Stimulated activated CD8-positive, alpha-beta memory T cell treated with anti-CD3 and anti-CD28 coated beads, Interleukin-15, amount 100 ng/mL, for 4 hours (primary cell): Measurements from ENCODE around the gene RAB37.

Source experiments
- DNase-seq, 2 donors: peaks; one replicate each; pipeline ENCODE4 v3.0.0-alpha.2; 2020; ENCODE audit warnings: low read depth in 2 of 2

Gene RAB37

GRCh38 chr17:74760404-74761105, 23.5 kb downstream of the RAB37 start:
- DNase-seq = no peak

DNA sequence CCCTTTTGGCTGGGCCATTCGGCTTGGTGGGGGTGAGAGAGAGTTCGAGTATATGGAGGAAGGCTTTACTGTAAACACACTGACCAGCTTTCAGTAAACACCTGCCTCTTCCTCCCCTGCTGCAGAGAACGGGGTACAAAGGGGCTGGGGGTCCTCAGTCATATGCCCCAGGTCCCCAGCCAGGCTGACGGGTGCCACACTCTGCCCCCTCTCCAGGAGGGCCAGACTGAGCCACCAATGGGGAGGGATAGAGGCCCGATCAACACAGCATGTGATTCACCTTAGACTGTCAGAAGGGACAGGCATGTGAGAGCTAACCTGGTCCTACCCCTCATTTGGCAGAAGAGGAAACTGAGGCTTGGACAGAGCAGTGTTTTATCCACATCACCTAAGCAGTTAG, 24.4 kb downstream of the RAB37 start:
- no peak for DNase-seq

GRCh38 chr17:74761931-74762330, 24.9 kb downstream of the RAB37 start:
- DNase-seq = no peak

DNA sequence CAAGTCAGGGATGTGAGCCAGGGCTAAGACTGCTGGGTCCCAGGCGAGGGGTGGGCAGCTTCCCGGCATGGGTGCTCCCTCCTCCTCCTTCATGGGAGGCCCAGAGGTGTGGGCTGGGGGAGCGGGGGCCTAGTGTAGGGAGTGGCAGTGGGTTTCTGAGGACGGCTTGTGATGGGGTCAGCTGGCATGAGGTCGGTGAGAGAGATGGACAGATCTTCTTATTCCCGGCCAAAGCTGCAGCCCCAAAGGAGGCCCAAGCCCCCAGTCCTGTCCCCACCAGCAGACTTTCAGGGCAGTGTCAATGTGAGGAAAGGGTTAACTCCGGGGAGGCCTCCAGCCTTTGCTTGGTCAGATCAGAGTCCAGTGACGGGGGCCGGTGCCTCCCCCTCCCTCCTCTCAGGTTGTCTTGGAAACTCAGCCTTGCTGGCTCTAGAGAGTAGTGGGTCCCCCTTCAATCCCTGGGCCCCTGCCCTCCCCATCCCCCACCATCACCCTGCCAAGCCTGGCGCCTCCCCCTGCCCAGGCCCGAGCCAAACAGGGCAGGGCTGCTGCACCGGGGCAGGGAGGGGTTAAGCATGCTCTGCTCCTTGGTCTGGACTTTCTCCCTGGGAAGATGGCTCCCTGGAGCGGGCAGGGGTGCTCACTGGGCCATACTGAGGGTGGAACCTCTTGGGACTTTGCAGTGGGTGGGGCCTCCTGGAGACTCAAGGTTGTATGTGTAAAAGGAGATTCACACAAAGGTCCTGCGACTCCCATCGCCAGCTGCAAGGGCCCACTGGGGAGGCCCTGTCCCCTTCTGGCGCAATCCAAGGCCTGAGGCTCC, 26.7 kb downstream of the RAB37 start:
- no peak for DNase-seq

GRCh38 chr17:74764751-74765286, 27.8 kb downstream of the RAB37 start:
- DNase-seq = no peak

DNA sequence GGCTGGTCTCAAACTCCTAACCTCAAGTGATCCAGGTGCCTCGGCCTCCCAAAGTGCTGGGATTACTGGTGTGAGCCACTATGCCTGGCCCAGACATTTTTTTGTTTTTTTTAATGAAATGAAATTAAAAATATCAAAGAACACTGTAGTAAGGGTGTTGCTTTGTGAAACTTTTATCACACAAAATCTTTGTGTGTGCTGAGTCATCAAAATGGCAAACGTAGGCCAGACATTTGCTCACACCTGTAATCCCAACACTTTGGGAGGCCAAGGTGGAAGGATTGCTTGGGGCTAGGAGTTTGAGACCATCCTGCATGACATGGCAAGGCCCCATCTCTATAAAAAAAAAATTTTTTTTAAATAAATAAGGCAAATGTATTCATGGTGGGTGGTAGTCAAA, 29.4 kb downstream of the RAB37 start:
- no peak for DNase-seq

DNA sequence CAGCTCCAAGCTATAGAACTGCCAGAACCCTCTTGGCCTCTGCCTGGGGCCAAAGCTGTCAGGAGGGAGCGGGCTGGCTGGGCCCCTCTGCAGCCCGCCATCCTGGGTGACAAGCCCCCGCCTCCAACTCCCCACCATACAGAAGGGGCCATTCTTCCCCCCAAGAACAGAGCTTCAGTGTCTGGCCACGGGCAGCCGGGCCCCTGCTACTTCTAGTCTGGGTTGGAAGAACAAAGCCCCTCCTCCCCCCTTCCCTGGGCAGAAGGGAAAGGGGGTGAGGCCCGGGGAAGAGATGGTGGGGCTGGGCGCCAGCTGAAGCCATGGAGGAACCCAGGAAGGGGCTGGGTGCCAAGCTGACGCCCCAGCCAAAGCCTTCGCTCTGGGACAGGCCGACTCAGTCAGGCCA, 30.1 kb downstream of the RAB37 start:
- DNase-seq = no peak

GRCh38 chr17:74768069-74768762, 31.2 kb downstream of the RAB37 start:
- no peak for DNase-seq

DNA sequence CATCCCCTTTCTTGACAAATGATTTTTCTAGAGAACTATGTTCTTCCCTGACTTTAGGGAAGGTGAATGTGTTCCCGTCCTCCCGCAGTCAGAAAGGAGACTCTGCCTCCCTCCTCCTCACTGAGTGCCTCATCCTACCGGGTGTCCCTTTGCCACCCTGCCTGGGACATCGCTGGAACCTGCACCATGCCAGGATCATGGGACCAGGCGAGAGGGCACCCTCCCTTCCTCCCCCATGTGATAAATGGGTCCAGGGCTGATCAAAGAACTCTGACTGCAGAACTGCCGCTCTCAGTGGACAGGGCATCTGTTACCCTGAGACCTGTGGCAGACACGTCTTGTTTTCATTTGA, 31.7 kb downstream of the RAB37 start:
- DNase-seq = no peak

DNA sequence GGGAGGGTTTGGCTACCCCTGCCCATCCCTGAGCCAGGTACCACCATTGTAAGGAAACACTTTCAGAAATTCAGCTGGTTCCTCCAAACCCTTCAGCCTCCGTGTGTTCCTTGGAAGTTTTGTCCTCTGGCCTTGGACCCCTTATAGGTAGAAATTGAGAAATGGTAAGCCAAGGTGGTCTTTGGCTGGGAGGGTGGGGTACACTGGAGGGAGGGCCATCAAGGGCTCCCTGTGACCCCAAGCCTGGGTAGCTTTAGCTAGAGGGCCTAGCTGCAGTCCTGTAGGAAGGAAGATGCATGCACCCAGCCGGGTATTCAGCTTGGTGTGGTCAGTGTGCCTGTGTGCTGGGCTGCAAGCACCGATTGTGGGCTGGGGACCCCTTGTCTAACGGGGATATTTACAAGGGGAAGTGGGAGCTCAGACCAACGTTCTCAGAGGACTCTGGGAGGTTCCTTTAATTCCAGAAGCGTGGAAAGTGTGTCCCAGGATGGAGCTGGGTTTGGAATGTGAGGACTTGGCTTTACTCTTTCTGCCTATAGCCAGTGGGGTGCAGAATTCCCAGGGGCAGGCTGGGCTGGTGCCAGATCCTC, 32.3 kb downstream of the RAB37 start:
- no peak for DNase-seq

DNA sequence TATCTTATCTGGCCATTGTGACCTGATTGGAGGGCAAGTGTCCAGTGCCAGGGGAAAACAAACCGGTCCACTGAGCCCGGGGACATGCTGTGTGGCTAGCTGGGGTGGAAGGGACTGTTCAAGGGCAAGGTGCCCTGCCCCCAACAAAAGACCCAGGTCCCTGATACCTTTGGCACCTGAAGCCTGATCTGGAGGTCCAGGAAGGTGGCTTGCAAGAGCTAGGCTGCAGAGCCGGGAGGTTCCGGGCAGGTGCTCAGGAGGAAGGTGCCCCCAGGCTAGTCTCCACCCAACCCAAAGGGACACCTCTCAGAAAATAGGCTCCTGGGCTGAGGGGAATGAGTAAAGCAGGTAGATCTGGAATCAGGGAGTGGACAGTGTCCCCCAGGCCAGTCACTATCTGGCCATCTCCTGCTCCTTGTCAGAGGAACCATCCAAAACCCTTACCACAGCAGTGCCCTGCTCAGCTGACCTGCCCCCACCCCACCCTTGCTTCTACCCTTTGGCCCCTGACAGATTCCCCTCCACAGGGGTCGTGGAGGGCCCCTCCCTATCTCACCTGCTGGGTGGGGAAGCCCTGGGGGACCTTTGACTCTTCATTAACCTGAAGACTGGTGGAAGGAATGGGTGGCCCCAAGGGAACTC, 32.9 kb downstream of the RAB37 start:
- DNase-seq = no peak

DNA sequence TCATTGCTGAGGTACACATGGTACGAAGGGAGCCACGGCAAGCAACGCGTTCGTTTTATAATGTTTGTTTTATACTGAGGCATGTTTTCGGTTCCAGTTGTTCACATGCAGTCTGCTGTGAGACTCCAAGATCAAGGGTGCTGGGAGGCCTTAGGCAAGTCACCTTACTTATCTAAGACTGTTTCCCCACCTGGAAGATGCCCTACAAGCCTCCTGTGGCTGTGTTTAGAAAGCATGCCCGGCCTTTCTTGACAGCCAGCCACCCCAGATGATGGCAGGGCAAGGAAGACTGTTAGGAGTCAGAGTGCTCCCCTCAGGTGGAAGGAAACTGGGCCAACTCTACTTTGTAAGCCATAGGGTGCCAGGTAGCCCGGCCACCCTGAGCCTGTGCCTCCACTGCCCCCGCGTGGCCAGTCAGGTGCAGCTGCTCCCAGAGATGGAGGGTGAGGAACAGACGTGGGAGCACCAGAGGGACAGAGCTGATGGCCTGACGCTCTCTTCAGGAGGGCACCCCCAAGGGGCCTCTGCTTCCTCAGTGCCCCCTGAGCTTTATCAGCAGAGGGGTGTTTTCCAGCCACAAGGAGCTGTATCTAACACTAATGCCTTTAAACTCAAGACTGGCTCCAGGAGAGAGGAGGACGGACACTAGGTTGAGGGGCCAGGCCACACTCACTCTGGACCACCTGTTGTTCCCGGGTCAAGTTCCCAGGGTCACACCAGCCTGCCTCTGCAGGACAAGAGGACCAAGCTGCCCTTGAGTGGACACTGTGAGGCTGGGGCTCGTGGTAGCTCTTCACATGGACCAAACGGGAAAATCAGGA, 33.7 kb downstream of the RAB37 start:
- peak; percentile 47 to 52 for DNase-seq

DNA sequence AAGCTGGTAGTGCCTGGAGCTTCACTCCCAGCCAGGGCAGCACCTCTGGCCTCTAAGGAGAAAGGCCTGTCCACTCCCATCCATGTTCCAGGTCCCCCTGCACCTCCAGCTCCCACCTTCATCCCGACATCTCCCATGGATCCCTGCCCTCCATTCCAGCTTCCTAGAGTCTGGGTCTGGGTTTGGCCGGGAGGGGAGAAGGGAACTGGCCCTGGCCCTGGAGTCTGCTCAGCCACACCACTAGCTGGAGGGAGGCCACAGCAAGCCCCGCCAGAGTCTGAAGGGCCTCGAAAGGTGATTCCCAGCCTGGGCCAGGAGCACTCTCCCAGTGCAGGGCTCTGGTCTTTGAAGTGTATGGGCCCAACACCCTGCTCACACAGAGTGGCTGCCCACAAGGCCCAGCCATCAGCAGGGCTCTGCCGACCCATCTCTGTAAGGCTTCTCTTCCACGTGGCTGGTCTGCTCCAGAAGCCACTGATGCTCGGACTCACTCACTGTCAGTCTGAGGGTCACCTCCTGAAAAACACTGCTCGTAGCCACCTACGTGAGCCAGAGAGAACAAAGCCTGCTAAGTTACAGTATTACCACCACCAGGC, 34.4 kb downstream of the RAB37 start:
- DNase-seq = no peak

GRCh38 chr17:74772053-74772452, 35.0 kb downstream of the RAB37 start:
- no peak for DNase-seq

DNA sequence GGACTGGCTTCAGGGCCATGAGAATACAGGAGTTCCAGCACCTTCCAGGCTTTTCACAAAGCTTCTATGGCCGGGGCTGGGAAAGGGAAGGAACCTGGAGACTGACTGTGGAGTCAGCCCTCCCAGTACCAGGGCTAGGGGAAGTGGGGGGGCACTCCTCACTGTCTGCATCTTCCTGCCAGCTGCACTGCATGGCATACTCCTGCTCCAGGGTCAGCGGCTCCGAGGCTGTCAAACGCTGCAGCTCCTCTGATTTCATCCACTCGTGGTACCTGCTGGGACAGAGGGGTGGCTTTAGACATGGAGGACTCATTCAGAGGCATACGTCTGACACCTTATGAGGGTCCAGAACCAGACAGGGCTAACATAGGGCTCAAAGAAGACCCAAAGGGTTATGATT, 36.4 kb downstream of the RAB37 start:
- no peak for DNase-seq

- no peak for DNase-seq
Measured at GRCh38 chr17:74773871-74774286, 36.8 kb downstream of the RAB37 start.

GRCh38 chr17:74775409-74776043, 38.5 kb downstream of the RAB37 start:
- no peak for DNase-seq

- peak; percentile 97 to 99 for DNase-seq
Measured at GRCh38 chr17:74776044-74776962, 39.2 kb downstream of the RAB37 start, which contains the start of gene NAT9. NAT9 (minus strand) TSS chr17:74776345; CDS start chr17:74775698, 647 bp downstream.

DNA sequence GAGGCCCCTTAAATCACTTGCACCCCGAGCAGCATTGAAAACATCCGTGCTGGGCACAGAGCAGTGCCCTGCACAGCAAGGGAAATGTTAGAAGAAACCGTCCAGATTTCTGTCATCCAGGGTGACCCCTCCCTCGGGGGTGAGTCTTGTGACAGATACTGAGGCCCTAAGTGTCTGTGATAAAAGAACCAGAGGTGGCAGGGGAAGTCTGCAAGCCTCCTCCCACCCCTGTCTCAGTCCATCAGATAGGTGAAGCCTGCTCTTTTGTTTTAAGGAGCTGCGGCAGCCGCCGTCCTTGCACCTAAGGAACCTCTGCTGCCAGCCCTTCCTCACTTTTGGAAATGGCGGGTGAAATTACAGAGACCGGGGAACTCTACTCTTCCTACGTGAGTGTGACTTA, 39.9 kb downstream of the RAB37 start:
- DNase-seq = no peak
